Ascending aorta (tissue), 2 donors: ENCODE results near the gene CCND1. TPM values are rescaled to one million over a fixed set of nuclear protein-coding genes. Genes with fewer than 3 reads are reported as not detected.

ENCODE experiments used
- DNase-seq, 2 donors: peaks; one replicate each; pipeline ENCODE4 v3.0.0-alpha.2; 2019; ENCODE audit warnings: low spot score in 2 of 2
- H3K27ac ChIP-seq, 2 donors: fragments of 200-600 bp; sonication (generic); one replicate each; pipeline ENCODE4 v1.5.1; 2016 to 2017; ENCODE audit warnings: mild to moderate bottlenecking in 1 of 2
- H3K27me3 ChIP-seq: fragments of 200-600 bp; sonication (generic); one replicate; pipeline ENCODE4 v1.5.1; 2017
- H3K36me3 ChIP-seq, 2 donors: fragments of 200-600 bp; sonication (generic); one replicate each; pipeline ENCODE4 v1.5.1; 2016
- H3K4me1 ChIP-seq, 2 donors: fragments of 200-600 bp; sonication (generic); one replicate each; pipeline ENCODE4 v1.5.1; 2016 to 2017; ENCODE audit warnings: mild to moderate bottlenecking in 1 of 2
- H3K4me3 ChIP-seq, 2 donors: fragments of 200-600 bp; sonication (generic); one replicate each; pipeline ENCODE4 v1.5.1; 2016 to 2017; ENCODE audit warnings: mild to moderate bottlenecking in 1 of 2
- H3K9me3 ChIP-seq, 2 donors: fragments of 200-600 bp; sonication (generic); one replicate each; pipeline ENCODE4 v1.5.1; 2016
- CTCF ChIP-seq, 3 experiments: fragments of 200-600 bp in 2 of 3; fragments of 450-650 bp in 1 of 3; sonication (generic) in 2 of 3; IDR thresholded peaks; one replicate each; pipeline ENCODE4 v1.5.1; 2016 to 2019; ENCODE audit warnings: antibody characterized with exemption in 3 of 3, mild to moderate bottlenecking in 1 of 3, moderate library complexity in 1 of 3
- intact Hi-C: fragments of 100-400 bp; cut with DNase I; formaldehyde crosslinking; loops from one replicate; pipeline ENCODE4 v1.15.1; 2023
- total RNA-seq: library from RNA; depleted of rRNA; stranded (reverse); fragments of >200 nt; gene quantifications from one replicate; pipeline ENCODE4 v1.1.0, GENCODE V29; 2016

Gene CCND1
- total RNA-seq, 1 donor from 2014 or later, result 90.6 TPM

GRCh38 chr11:69614085-69614484, 26.9 kb upstream of the CCND1 start:
- TF ChIP-seq CTCF (IDR thresholded peaks at IDR 0.05), result no peak
- peak in 1 of 2 donors; percentile 31 for DNase-seq

GRCh38 chr11:69615545-69616278, 25.2 kb upstream of the CCND1 start:
- Histone ChIP-seq H3K27me3 (no peaks in the 10 kb centered on the region), H3K9me3 (no peaks in the 10 kb centered on the region), H3K4me3 (no peak overlapping the region), H3K27ac (no peak overlapping the region), H3K4me1 (no peaks in the 10 kb centered on the region), H3K36me3 (no peaks in the 10 kb centered on the region)
- intact Hi-C loops, result no loop called here
- no peak for TF ChIP-seq CTCF (IDR thresholded peaks at IDR 0.05)
- DNase-seq, result no peak

More at GRCh38 chr11:69614085-69614484, 26.9 kb upstream of the CCND1 start:
- no peaks in the 10 kb centered on the region for H3K4me1 ChIP-seq
- H3K9me3 ChIP-seq, result no peaks in the 10 kb centered on the region
- H3K4me3 ChIP-seq, result no peak overlapping the region
- H3K27ac ChIP-seq, result no peak overlapping the region
- intact Hi-C loops, result no loop called here
- H3K36me3 ChIP-seq, result no peaks in the 10 kb centered on the region
- no peaks in the 10 kb centered on the region for H3K27me3 ChIP-seq

- H3K27me3 ChIP-seq, result no peaks in the 10 kb centered on the region
- TF ChIP-seq CTCF (IDR thresholded peaks at IDR 0.05), result no peak
Observed at GRCh38 chr11:69617220-69617619, 23.7 kb upstream of the CCND1 start.

GRCh38 chr11:69617682-69618081, 23.3 kb upstream of the CCND1 start:
- Histone ChIP-seq H3K36me3 (no peaks in the 10 kb centered on the region), H3K4me1 (no peaks in the 10 kb centered on the region), H3K9me3 (no peaks in the 10 kb centered on the region), H3K27me3 (no peaks in the 10 kb centered on the region), H3K4me3 (no peak overlapping the region), H3K27ac (no peak overlapping the region)
- TF ChIP-seq CTCF (IDR thresholded peaks at IDR 0.05), result no peak
- intact Hi-C loops, result no loop called here
- DNase-seq, result no peak

More at GRCh38 chr11:69617220-69617619, 23.7 kb upstream of the CCND1 start:
- intact Hi-C loops, result no loop called here
- Histone ChIP-seq H3K9me3 (no peaks in the 10 kb centered on the region), H3K27ac (no peak overlapping the region), H3K4me1 (no peaks in the 10 kb centered on the region), H3K4me3 (no peak overlapping the region), H3K36me3 (no peaks in the 10 kb centered on the region)
- DNase-seq, result no peak

GRCh38 chr11:69618237-69618636, 22.7 kb upstream of the CCND1 start:
- DNase-seq, result no peak
- H3K27me3 ChIP-seq, result no peaks in the 10 kb centered on the region
- intact Hi-C loops, result no loop called here

More at GRCh38 chr11:69618237-69618636, 22.7 kb upstream of the CCND1 start:
- no peaks in the 10 kb centered on the region for H3K9me3 ChIP-seq
- H3K4me1 ChIP-seq, result no peaks in the 10 kb centered on the region
- TF ChIP-seq CTCF (IDR thresholded peaks at IDR 0.05), result no peak
- no peak overlapping the region for H3K4me3 ChIP-seq
- no peak overlapping the region for H3K27ac ChIP-seq
- no peaks in the 10 kb centered on the region for H3K36me3 ChIP-seq
